ENCODE measurements around the gene SIRT6. TPM values are rescaled to one million over a fixed set of nuclear protein-coding genes. Genes with fewer than 3 reads are reported as not detected.
"Not testable (repeated sequence)": the region's sequence is repeated elsewhere in the genome, so short reads cannot be mapped to it uniquely, and the experiment has no call there.

SIRT6 gene
- total RNA-seq, 1 donor from 2014 or later: 65.6 TPM

DNA sequence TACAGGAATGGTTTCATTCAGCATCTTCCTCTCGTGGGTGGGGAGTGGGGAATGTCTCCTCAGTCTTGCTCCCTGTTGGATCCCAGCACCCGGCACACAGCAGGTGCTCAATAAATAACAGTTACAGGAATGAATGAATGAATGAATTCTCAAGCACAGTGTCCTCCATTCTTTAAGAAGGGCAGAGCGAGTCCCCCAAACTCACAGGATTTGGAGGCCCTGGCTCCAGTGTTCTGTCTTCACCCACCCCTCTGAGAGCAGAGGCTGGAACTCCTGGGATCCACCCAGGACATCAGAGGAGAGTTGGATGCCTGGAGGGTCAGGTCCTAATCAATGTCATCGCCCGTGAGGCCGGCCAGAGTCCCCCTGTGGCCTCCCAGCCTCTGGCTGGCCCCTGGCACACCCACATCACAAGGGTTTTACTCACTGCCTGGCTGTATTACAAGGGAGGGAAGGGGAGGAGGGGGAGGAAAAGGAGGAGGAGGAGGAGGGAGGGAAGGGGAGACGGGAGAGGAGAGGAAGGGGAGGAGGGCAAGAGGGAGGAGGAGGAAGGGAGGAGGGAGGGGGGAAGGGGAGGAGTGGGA, 37.6 kb downstream of the SIRT6 start:
- Histone ChIP-seq H3K27me3 (no peaks in the 10 kb centered on the region), H3K27ac (no peak overlapping the region), H3K4me1 (peaks cover 10% of the 10 kb centered on the region), H3K36me3 (no peaks in the 10 kb centered on the region), H3K4me3 (no peak overlapping the region), H3K9me3 (no peaks in the 10 kb centered on the region)
- intact Hi-C loops (cut with DNase I): no loop called here
- TF ChIP-seq POLR2A (IDR thresholded peaks at IDR 0.05): no peak
- no peak for TF ChIP-seq POLR2AphosphoS5 (IDR thresholded peaks at IDR 0.05; ENCODE audit: insufficient read depth in 1 of 2, low read depth in 1 of 2)
- no peak for TF ChIP-seq CTCF (IDR thresholded peaks at IDR 0.05)
- DNase-seq (ENCODE audit: extremely low spot score in 2 of 2): no peak

- DNase-seq (ENCODE audit: extremely low spot score in 2 of 2); H3K4me3 ChIP-seq; H3K36me3 ChIP-seq; H3K27ac ChIP-seq; H3K27me3 ChIP-seq; H3K9me3 ChIP-seq; intact Hi-C loops (cut with DNase I): not testable (repeated sequence)
- peaks cover 10% of the 10 kb centered on the region for H3K4me1 ChIP-seq
Observed at GRCh38 chr19:4142916-4143315, 39.4 kb downstream of the SIRT6 start.

DNA sequence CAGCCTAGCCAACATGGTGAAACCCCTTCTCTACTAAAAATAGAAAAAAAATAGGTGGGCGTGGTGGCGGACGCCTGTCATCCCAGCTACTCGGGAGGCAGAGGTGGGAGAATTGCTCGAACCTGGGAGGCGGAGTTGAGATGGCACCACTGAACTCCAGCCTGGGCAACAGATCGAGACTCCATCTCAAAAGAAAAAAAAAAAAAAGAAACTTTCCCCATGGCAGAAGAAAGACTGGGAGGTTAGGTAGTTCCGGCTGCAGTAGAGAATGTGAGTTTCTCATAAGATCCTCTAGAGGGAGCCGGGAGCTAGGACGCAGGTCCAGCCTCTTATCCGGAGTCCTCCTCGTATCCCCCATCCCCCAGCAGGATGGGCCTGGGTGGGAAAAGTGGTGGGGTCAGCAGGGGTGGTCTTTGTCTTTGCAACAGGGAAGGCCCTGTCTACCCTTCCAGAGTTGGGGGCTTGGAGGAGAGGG, 42.1 kb downstream of the SIRT6 start:
- Histone ChIP-seq H3K27me3 (no peaks in the 10 kb centered on the region), H3K9me3 (no peaks in the 10 kb centered on the region), H3K4me1 (no peaks in the 10 kb centered on the region), H3K4me3 (no peak overlapping the region), H3K36me3 (no peaks in the 10 kb centered on the region), H3K27ac (no peak overlapping the region)
- intact Hi-C loops (cut with DNase I): no loop called here
- DNase-seq (ENCODE audit: extremely low spot score in 2 of 2): no peak
- peak in 2 of 3 experiments; percentile 23 to 24 for TF ChIP-seq CTCF (IDR thresholded peaks at IDR 0.05)
- TF ChIP-seq POLR2A (IDR thresholded peaks at IDR 0.05): no peak

- no peak overlapping the region for H3K4me3 ChIP-seq
- H3K27me3 ChIP-seq: no peaks in the 10 kb centered on the region
- H3K27ac ChIP-seq: no peak overlapping the region
- H3K36me3 ChIP-seq: no peaks in the 10 kb centered on the region
- no peak for TF ChIP-seq POLR2AphosphoS5 (IDR thresholded peaks at IDR 0.05; ENCODE audit: insufficient read depth in 1 of 2, low read depth in 1 of 2)
- TF ChIP-seq CTCF (IDR thresholded peaks at IDR 0.05): peak; percentile 52 to 71 (median 64)
- no peak for TF ChIP-seq POLR2A (IDR thresholded peaks at IDR 0.05)
- no peaks in the 10 kb centered on the region for H3K9me3 ChIP-seq
- intact Hi-C loops (cut with DNase I): no loop called here
- no peaks in the 10 kb centered on the region for H3K4me1 ChIP-seq
- no peak for DNase-seq (ENCODE audit: extremely low spot score in 2 of 2)
Observed at GRCh38 chr19:4139614-4140236, 42.6 kb downstream of the SIRT6 start.

DNA sequence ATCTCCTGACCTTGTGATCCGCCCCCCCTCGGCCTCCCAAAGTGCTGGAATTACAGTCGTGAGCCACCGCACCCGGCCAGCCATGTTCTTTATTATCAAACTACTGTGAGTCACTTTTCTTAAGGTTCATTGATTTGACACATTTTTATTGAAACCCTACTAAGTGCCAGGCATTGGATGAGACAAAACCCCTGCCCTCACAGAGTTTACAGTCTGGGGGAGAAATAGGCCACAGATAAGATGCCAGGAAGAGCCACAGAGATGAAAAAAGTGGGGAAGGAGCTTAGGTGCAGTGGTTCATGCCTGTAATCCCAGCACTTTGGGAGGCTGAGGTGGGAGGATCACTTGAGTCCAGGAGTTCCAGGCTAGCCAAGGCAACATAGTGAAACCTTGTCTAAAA, 43.9 kb downstream of the SIRT6 start:
- H3K36me3 ChIP-seq: no peaks in the 10 kb centered on the region
- H3K27ac ChIP-seq: no peak overlapping the region
- H3K4me3 ChIP-seq: no peak overlapping the region
- no peaks in the 10 kb centered on the region for H3K9me3 ChIP-seq
- no peaks in the 10 kb centered on the region for H3K27me3 ChIP-seq
- H3K4me1 ChIP-seq: no peaks in the 10 kb centered on the region
- intact Hi-C loops (cut with DNase I): no loop called here
- no peak for DNase-seq (ENCODE audit: extremely low spot score in 2 of 2)
- no peak for TF ChIP-seq POLR2A (IDR thresholded peaks at IDR 0.05)

- Histone ChIP-seq H3K4me1 (no peaks in the 10 kb centered on the region), H3K27ac (no peak overlapping the region), H3K36me3 (no peaks in the 10 kb centered on the region), H3K9me3 (no peaks in the 10 kb centered on the region), H3K27me3 (no peaks in the 10 kb centered on the region), H3K4me3 (no peak overlapping the region)
- intact Hi-C loops (cut with DNase I): no loop called here
- no peak for DNase-seq (ENCODE audit: extremely low spot score in 2 of 2)
- TF ChIP-seq CTCF (IDR thresholded peaks at IDR 0.05): no peak
- no peak for TF ChIP-seq POLR2AphosphoS5 (IDR thresholded peaks at IDR 0.05; ENCODE audit: insufficient read depth in 1 of 2, low read depth in 1 of 2)
Observed at GRCh38 chr19:4136680-4137088, 45.7 kb downstream of the SIRT6 start.

DNA sequence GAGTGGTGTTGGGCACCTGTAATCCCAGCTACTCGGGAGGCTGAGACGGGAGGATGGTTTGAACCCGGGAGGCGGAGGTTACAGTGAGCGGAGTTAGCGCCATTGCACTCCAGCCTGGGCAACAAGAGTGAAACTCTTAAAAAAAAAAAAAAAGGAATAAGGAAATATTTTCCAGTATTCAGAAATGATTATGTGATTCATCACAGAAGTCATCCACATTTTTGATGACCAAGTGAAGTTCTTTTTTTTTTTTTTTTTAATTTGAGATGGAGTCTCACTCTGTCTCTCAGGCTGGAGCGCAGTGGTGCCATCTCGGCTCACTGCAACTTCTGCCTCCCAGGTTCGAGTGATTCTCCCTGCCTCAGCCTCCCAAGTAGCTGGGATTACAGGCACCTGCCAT, 47.0 kb downstream of the SIRT6 start:
- DNase-seq (ENCODE audit: extremely low spot score in 2 of 2); H3K9me3 ChIP-seq; H3K27ac ChIP-seq; intact Hi-C loops (cut with DNase I); H3K4me3 ChIP-seq; H3K27me3 ChIP-seq; H3K36me3 ChIP-seq; H3K4me1 ChIP-seq: not testable (repeated sequence)
